Liver (tissue), 9 donors: ENCODE data around the gene B3GNT9. TPM values are rescaled to one million over a fixed set of nuclear protein-coding genes. Genes with fewer than 3 reads are reported as not detected.

Experiments
- DNase-seq: peaks from one replicate; pipeline ENCODE4 v3.0.0-alpha.2; 2017; ENCODE audit warnings: low spot score
- H3K27ac ChIP-seq, 2 donors: one replicate each; pipeline ENCODE4 v1.7.0; 2013; ENCODE audit warnings: inconsistent platforms in 2 of 2, low read length in 2 of 2, control low read depth in 1 of 2, low read depth in 1 of 2, mild to moderate bottlenecking in 1 of 2
- H3K27me3 ChIP-seq, 4 donors: one replicate each; pipeline versions ENCODE4 v1.6.1 to v1.7.0; 2013; ENCODE audit warnings: low read length in 3 of 4, inconsistent platforms in 1 of 4, mild to moderate bottlenecking in 1 of 4, moderate library complexity in 1 of 4; ENCODE audit not compliant: control insufficient read depth in 4 of 4, insufficient read depth in 4 of 4
- H3K36me3 ChIP-seq, 4 donors: one replicate each; pipeline versions ENCODE4 v1.6.1 to v1.7.0; 2013; ENCODE audit warnings: low read length in 3 of 4, mild to moderate bottlenecking in 3 of 4, low read depth in 1 of 4, moderate library complexity in 1 of 4; ENCODE audit not compliant: control insufficient read depth in 4 of 4, insufficient read depth in 3 of 4
- H3K4me1 ChIP-seq, 4 donors: one replicate each; pipeline versions ENCODE4 v1.6.1 to v1.7.0; 2013; ENCODE audit warnings: low read length in 3 of 4, mild to moderate bottlenecking in 3 of 4, moderate library complexity in 1 of 4; ENCODE audit not compliant: control insufficient read depth in 4 of 4, insufficient read depth in 4 of 4
- H3K4me3 ChIP-seq, 3 donors: one replicate each; pipeline versions ENCODE4 v1.6.1 to v1.7.0; 2013; ENCODE audit warnings: low read length in 3 of 3, control low read depth in 1 of 3, low read depth in 1 of 3, mild to moderate bottlenecking in 1 of 3
- H3K9ac ChIP-seq, 2 donors: one replicate each; pipeline ENCODE4 v1.7.0; 2013; ENCODE audit warnings: low read length in 2 of 2, mild to moderate bottlenecking in 2 of 2, moderate library complexity in 2 of 2, control low read depth in 1 of 2, low read depth in 1 of 2
- H3K9me3 ChIP-seq, 4 donors: one replicate each; pipeline versions ENCODE4 v1.6.1 to v1.7.0; 2013; ENCODE audit warnings: low read length in 3 of 4; ENCODE audit not compliant: control insufficient read depth in 4 of 4
- EGR1 ChIP-seq, 2 donors: IDR thresholded peaks; 2 replicates each; pipeline ENCODE4 v1.6.1; 2016 to 2018; ENCODE audit warnings: antibody characterized with exemption in 2 of 2, low read depth in 2 of 2
- FOXA1 ChIP-seq: IDR thresholded peaks from 2 replicates; pipeline ENCODE4 v1.6.1; 2016; ENCODE audit warnings: antibody characterized with exemption
- FOXA2 ChIP-seq: IDR thresholded peaks from 2 replicates; pipeline ENCODE4 v1.6.1; 2016; ENCODE audit warnings: antibody characterized with exemption
- GABPA ChIP-seq, 2 donors: IDR thresholded peaks in 1 of 2; conservative IDR thresholded peaks in 1 of 2; 2 replicates each; pipeline ENCODE4 v1.6.1; 2016; ENCODE audit warnings: antibody characterized with exemption in 2 of 2, mild to moderate bottlenecking in 1 of 2, moderate library complexity in 1 of 2
- HNF4A ChIP-seq, 2 donors: conservative IDR thresholded peaks; 2 replicates each; pipeline ENCODE4 v1.6.1; 2016; ENCODE audit warnings: antibody characterized with exemption in 2 of 2, mild to moderate bottlenecking in 2 of 2
- HNF4G ChIP-seq: IDR thresholded peaks from 2 replicates; pipeline ENCODE4 v1.6.1; 2016; ENCODE audit warnings: antibody characterized with exemption
- JUND ChIP-seq, 2 donors: IDR thresholded peaks; 2 replicates each; pipeline ENCODE4 v1.6.1; 2016; ENCODE audit warnings: antibody characterized with exemption in 2 of 2
- MAX ChIP-seq: IDR thresholded peaks from 2 replicates; pipeline ENCODE4 v1.6.1; 2016; ENCODE audit warnings: antibody characterized with exemption
- NR2F2 ChIP-seq: IDR thresholded peaks from 2 replicates; pipeline ENCODE4 v1.6.1; 2016; ENCODE audit warnings: antibody characterized with exemption
- RAD21 ChIP-seq, 2 donors: IDR thresholded peaks; 2 replicates each; pipeline ENCODE4 v1.6.1; 2016; ENCODE audit warnings: antibody characterized with exemption in 2 of 2, mild to moderate bottlenecking in 2 of 2
- RXRA ChIP-seq, 2 donors: IDR thresholded peaks; 2 replicates each; pipeline ENCODE4 v1.6.1; 2017 to 2018; ENCODE audit warnings: antibody characterized with exemption in 2 of 2, mild to moderate bottlenecking in 1 of 2
- SP1 ChIP-seq: IDR thresholded peaks from 2 replicates; pipeline ENCODE4 v1.6.1; 2018; ENCODE audit warnings: antibody characterized with exemption, mild to moderate bottlenecking
- TAF1 ChIP-seq: conservative IDR thresholded peaks from 2 replicates; pipeline ENCODE4 v1.6.1; 2016; ENCODE audit warnings: antibody characterized with exemption, mild to moderate bottlenecking
- YY1 ChIP-seq: IDR thresholded peaks from 2 replicates; pipeline ENCODE4 v1.6.1; 2016; ENCODE audit warnings: antibody characterized with exemption, mild to moderate bottlenecking
- ZBTB33 ChIP-seq: IDR thresholded peaks from 2 replicates; pipeline ENCODE4 v1.6.1; 2016; ENCODE audit warnings: antibody characterized with exemption
- WGBS: extraction: QIAGEN DNeasy Blood & Tissue Kit; methylation state at CpG from one replicate; pipeline ENCODE4 v1.1.7; 2013; 5-methylcytosine and 5-hydroxymethylcytosine counted together
- polyA plus RNA-seq, 2 donors: library from polyadenylated mRNA; stranded (reverse) in 1 of 2; unstranded in 1 of 2; fragments of 200-250 nt in 1 of 2; fragments of >200 nt in 1 of 2; fragmentation: Nextera tagmentation in 1 of 2; extraction: Ambion mirVana in 1 of 2; gene quantifications; one replicate each; pipeline versions ENCODE4 v1.2.1 to v1.2.3, GENCODE V29; 2013 to 2015
- total RNA-seq, 2 donors: library from RNA; depleted of rRNA; stranded (reverse); fragments of >200 nt; gene quantifications; one replicate each; pipeline ENCODE4 v1.2.3, GENCODE V29; 2014
- TF ChIP-seq, protein P1 (sequence below): fragments of 150-350 bp; IDR thresholded peaks from 2 replicates; pipeline ENCODE4 v1.5.1; 2017; ENCODE audit warnings: improper control_type of control experiment, low read depth, low read length; ENCODE audit not compliant: missing input control
- TF ChIP-seq, protein P2 (sequence below): IDR thresholded peaks from 2 replicates; pipeline ENCODE4 v1.6.1; 2016; ENCODE audit warnings: antibody characterized with exemption, mild to moderate bottlenecking
- TF ChIP-seq, protein P3 (sequence below): IDR thresholded peaks from 2 replicates; pipeline ENCODE4 v1.6.1; 2016; ENCODE audit warnings: antibody characterized with exemption
- donor health status: healthy.
- donor health status: healthy.
- donor health status: healthy.
- donor health status: healthy.
- donor health status: healthy.

The B3GNT9 gene
- total and polyA plus RNA-seq, 4 donors: 0.43 to 2.3 (median 1.4) TPM

DNA sequence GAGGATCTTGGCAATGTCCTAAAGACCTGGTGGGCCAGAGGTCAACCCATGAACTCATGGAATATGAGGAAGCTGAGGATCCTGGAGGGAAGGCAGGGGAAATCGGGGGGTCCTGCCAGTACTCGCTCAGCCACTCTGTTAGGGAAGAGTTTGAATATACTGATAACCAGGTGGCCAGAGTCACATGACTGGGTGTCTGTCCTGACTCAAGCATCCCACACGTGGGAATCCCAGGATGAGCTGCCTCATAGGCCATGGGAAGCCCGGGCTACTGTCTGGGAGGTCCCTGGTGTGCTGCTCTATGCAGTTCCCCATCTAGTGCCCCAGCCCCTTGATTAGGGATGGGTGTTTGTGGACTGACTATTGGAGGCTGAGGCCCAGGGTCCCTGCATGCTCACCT, 37.5 kb upstream of the B3GNT9 start:
- H3K4me1 ChIP-seq: peaks cover 15 to 39% (median 32%) of the 10 kb centered on the region in 4 donors
- no peak for DNase-seq
- TF ChIP-seq TAF1 (no peak), FOXA1 (no peak), HNF4A (conservative IDR thresholded peaks at IDR 0.05) (no peak), YY1 (no peak), HNF4G (no peak), NR2F2 (no peak)
- TF ChIP-seq, protein P1, sequence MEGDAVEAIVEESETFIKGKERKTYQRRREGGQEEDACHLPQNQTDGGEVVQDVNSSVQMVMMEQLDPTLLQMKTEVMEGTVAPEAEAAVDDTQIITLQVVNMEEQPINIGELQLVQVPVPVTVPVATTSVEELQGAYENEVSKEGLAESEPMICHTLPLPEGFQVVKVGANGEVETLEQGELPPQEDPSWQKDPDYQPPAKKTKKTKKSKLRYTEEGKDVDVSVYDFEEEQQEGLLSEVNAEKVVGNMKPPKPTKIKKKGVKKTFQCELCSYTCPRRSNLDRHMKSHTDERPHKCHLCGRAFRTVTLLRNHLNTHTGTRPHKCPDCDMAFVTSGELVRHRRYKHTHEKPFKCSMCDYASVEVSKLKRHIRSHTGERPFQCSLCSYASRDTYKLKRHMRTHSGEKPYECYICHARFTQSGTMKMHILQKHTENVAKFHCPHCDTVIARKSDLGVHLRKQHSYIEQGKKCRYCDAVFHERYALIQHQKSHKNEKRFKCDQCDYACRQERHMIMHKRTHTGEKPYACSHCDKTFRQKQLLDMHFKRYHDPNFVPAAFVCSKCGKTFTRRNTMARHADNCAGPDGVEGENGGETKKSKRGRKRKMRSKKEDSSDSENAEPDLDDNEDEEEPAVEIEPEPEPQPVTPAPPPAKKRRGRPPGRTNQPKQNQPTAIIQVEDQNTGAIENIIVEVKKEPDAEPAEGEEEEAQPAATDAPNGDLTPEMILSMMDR: no peak
- H3K27ac ChIP-seq: no peak overlapping the region
- WGBS: 90% methylated on average over 4 of the region's 4 CpGs
- H3K36me3 ChIP-seq: no peaks in the 10 kb centered on the region
- H3K27me3 ChIP-seq: no peaks in the 10 kb centered on the region
- no peaks in the 10 kb centered on the region for H3K9me3 ChIP-seq
- no peak overlapping the region for H3K9ac ChIP-seq
- no peak overlapping the region for H3K4me3 ChIP-seq

DNA sequence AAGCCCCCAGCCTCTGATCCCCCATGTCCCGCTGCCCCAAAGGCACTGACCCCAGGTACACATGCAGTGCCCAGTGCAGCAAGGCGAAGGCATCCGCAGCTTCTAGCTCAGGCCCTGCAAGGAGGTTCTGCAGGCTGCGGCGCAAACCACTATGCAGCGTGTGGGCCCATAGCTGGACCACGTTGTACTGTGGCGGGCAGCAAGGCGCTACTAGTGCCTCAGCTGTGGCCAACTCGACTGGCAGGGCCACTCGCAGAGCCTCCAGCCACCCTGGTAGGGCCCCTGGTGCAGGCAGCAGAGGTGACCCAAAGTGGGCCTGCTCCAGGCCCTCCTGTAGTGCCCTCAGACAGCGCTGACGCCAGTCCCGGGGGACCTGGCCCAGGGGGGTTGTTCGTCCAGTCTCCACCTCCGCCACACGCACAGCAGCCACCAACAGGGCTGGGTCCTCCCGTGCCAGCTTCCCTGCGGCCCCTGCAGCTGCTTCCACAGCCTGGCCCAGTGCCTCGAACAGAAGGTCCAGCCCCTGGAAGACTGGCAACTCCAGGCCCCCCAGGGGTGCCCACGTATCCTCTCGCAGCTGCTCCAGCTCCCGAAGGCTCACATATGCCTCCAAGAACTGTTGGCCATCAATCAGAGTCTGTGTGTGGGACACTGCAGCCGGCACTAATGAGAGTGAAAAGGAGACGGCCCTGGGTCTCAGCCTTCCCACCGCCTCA, 36.5 kb upstream of the B3GNT9 start:
- no peak for TF ChIP-seq TAF1
- TF ChIP-seq EGR1 (IDR thresholded peaks at IDR 0.05; ENCODE audit: low read depth in 2 of 2): no peak
- TF ChIP-seq NR2F2: no peak
- TF ChIP-seq, protein P1: no peak
- TF ChIP-seq, protein P2, sequence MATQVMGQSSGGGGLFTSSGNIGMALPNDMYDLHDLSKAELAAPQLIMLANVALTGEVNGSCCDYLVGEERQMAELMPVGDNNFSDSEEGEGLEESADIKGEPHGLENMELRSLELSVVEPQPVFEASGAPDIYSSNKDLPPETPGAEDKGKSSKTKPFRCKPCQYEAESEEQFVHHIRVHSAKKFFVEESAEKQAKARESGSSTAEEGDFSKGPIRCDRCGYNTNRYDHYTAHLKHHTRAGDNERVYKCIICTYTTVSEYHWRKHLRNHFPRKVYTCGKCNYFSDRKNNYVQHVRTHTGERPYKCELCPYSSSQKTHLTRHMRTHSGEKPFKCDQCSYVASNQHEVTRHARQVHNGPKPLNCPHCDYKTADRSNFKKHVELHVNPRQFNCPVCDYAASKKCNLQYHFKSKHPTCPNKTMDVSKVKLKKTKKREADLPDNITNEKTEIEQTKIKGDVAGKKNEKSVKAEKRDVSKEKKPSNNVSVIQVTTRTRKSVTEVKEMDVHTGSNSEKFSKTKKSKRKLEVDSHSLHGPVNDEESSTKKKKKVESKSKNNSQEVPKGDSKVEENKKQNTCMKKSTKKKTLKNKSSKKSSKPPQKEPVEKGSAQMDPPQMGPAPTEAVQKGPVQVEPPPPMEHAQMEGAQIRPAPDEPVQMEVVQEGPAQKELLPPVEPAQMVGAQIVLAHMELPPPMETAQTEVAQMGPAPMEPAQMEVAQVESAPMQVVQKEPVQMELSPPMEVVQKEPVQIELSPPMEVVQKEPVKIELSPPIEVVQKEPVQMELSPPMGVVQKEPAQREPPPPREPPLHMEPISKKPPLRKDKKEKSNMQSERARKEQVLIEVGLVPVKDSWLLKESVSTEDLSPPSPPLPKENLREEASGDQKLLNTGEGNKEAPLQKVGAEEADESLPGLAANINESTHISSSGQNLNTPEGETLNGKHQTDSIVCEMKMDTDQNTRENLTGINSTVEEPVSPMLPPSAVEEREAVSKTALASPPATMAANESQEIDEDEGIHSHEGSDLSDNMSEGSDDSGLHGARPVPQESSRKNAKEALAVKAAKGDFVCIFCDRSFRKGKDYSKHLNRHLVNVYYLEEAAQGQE: no peak
- TF ChIP-seq HNF4G: no peak
- TF ChIP-seq JUND (IDR thresholded peaks at IDR 0.05): no peak
- TF ChIP-seq FOXA1: no peak
- TF ChIP-seq, protein P3, sequence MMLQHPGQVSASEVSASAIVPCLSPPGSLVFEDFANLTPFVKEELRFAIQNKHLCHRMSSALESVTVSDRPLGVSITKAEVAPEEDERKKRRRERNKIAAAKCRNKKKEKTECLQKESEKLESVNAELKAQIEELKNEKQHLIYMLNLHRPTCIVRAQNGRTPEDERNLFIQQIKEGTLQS: no peak
- TF ChIP-seq YY1: no peak
- no peak for TF ChIP-seq RXRA (IDR thresholded peaks at IDR 0.05)
- no peak for TF ChIP-seq GABPA (IDR thresholded peaks at IDR 0.05 in 1 of 2, conservative IDR thresholded peaks at IDR 0.05 in 1 of 2)
- no peak for TF ChIP-seq SP1
- TF ChIP-seq MAX: no peak
- TF ChIP-seq FOXA2: no peak
- no peak for TF ChIP-seq ZBTB33
- TF ChIP-seq RAD21 (IDR thresholded peaks at IDR 0.05): no peak

More for the DNA sequence above, 36.5 kb upstream of the B3GNT9 start:
- no peaks in the 10 kb centered on the region for H3K27me3 ChIP-seq
- H3K4me3 ChIP-seq: no peak overlapping the region
- DNase-seq: no peak
- no peaks in the 10 kb centered on the region for H3K9me3 ChIP-seq
- 90% methylated on average over 26 of the region's 26 CpGs for WGBS
- peaks cover 9 to 34% (median 24%) of the 10 kb centered on the region in 4 donors for H3K4me1 ChIP-seq
- H3K27ac ChIP-seq: no peak overlapping the region
- H3K36me3 ChIP-seq: no peaks in the 10 kb centered on the region
- H3K9ac ChIP-seq: no peak overlapping the region
